SU-DHL-6 (cell line): ENCODE measurements around the gene RNF121.
"Not testable (repeated sequence)": the region's sequence is repeated elsewhere in the genome, so short reads cannot be mapped to it uniquely, and the experiment has no call there.

ENCODE experiments used
- H2AFZ ChIP-seq: fragments of 200-600 bp; sonication (generic); 2 replicates; pipeline ENCODE4 v1.6.1; 2014; ENCODE audit warnings: low read depth, mild to moderate bottlenecking, moderate library complexity, mixed read lengths, antibody characterized with exemption, low read length; ENCODE audit not compliant: severe bottlenecking
- H3F3A ChIP-seq: fragments of 200-600 bp; shearing (Covaris generic); 2 replicates; pipeline ENCODE4 v1.6.0; 2016; ENCODE audit warnings: antibody characterized with exemption, mild to moderate bottlenecking; ENCODE audit not compliant: insufficient read depth
- H3K27ac ChIP-seq: fragments of 200-600 bp; sonication (generic); 2 replicates; pipeline ENCODE4 v1.5.1; 2016; ENCODE audit warnings: low read depth, mild to moderate bottlenecking, low read length, moderate library complexity, mixed read lengths
- H3K27me3 ChIP-seq: fragments of 200-600 bp; sonication (generic), shearing (Covaris generic); 2 replicates; pipeline ENCODE4 v1.6.0; 2014; ENCODE audit warnings: mild to moderate bottlenecking, low read length
- H3K36me3 ChIP-seq: fragments of 200-600 bp; sonication (generic); 2 replicates; pipeline ENCODE4 v1.6.1; 2014; ENCODE audit warnings: mild to moderate bottlenecking, low read length, mixed read lengths
- H3K4me2 ChIP-seq: fragments of 300-600, 200-600 bp; shearing (Covaris generic), sonication (generic); 2 replicates; pipeline ENCODE4 v1.6.0; 2014; ENCODE audit warnings: low read length, low read depth, mild to moderate bottlenecking; ENCODE audit not compliant: poor library complexity, severe bottlenecking
- H3K4me3 ChIP-seq: fragments of 200-600 bp; sonication (generic); 2 replicates; pipeline ENCODE4 v1.5.1; 2014; ENCODE audit warnings: antibody characterized with exemption, low read length, mild to moderate bottlenecking, mixed read lengths; ENCODE audit not compliant: insufficient read depth, poor library complexity, severe bottlenecking
- H3K79me2 ChIP-seq: fragments of 200-600 bp; sonication (generic); 2 replicates; pipeline ENCODE4 v1.6.1; 2014; ENCODE audit warnings: mild to moderate bottlenecking, low read length, moderate library complexity; ENCODE audit not compliant: insufficient read depth
- H3K9ac ChIP-seq: fragments of 200-600 bp; sonication (generic); 2 replicates; pipeline ENCODE4 v1.7.0; 2014; ENCODE audit warnings: mild to moderate bottlenecking, low read length
- H3K9me2 ChIP-seq: fragments of 200-600 bp; sonication (generic); replicated peaks from 2 replicates; pipeline ENCODE4 v1.6.1; 2014; ENCODE audit warnings: low read length; ENCODE audit not compliant: insufficient read depth
- H3K9me3 ChIP-seq: fragments of 200-600 bp; sonication (generic); 2 replicates; pipeline ENCODE4 v1.6.1; 2014; ENCODE audit warnings: low read length, mixed read lengths; ENCODE audit not compliant: insufficient read depth
- H4K20me1 ChIP-seq: fragments of 200-600 bp; sonication (generic); 2 replicates; pipeline ENCODE4 v1.6.1; 2014; ENCODE audit warnings: low read depth, mild to moderate bottlenecking, antibody characterized with exemption, low read length, moderate library complexity, mixed read lengths
- CTCF ChIP-seq: fragments of 200-600 bp; sonication (generic); IDR thresholded peaks from one replicate; pipeline ENCODE4 v1.5.1; 2017; ENCODE audit warnings: antibody characterized with exemption, mild to moderate bottlenecking, low read length, moderate library complexity; ENCODE audit not compliant: insufficient read depth, poor library complexity, severe bottlenecking
- EZH2phosphoT487 ChIP-seq: fragments of 200-600 bp; sonication (generic), shearing (Covaris generic); conservative IDR thresholded peaks from 2 replicates; pipeline ENCODE4 v1.6.1; 2018; ENCODE audit warnings: mild to moderate bottlenecking, antibody characterized with exemption, low read length, moderate library complexity, mixed read lengths

Gene RNF121

GRCh38 chr11:71928737-71929443, at the start of gene RNF121:
RNF121 (plus strand) TSS chr11:71929046; CDS start chr11:71929062, 16 bp downstream.
- Histone ChIP-seq H3K79me2 (peaks cover 61% of the 10 kb centered on the region), H3K9me3 (no peaks in the 10 kb centered on the region), H3K36me3 (no peaks in the 10 kb centered on the region), H2AFZ (peak within 1 kb of the TSS; percentile 72), H3K9ac (peak within 1 kb of the TSS; percentile 82), H3K27ac (peak within 1 kb of the TSS; percentile 92), H3K4me3 (peak within 1 kb of the TSS; percentile 82), H3K4me2 (peak within 1 kb of the TSS; percentile 98), H3K27me3 (no peaks in the 10 kb centered on the region), H3K9me2 (no peaks in the 10 kb centered on the region), H4K20me1 (no peaks in the 10 kb centered on the region), H3F3A (0 out of 2 replicates have a peak, but pooled peaks cover 3% of the 10 kb centered on the region)
- TF ChIP-seq EZH2phosphoT487 = no peak
- no peak for TF ChIP-seq CTCF

GRCh38 chr11:71885806-71886205, 43.0 kb upstream of the RNF121 start:
- H3K9me2 ChIP-seq, H3K9me3 ChIP-seq, H3K36me3 ChIP-seq, H3K79me2 ChIP-seq, H3K9ac ChIP-seq, H4K20me1 ChIP-seq, H3K27ac ChIP-seq, H3K4me3 ChIP-seq, H3K4me2 ChIP-seq, H2AFZ ChIP-seq, H3K27me3 ChIP-seq, H3F3A ChIP-seq: not testable (repeated sequence)

- H3K4me3 ChIP-seq, H3K36me3 ChIP-seq, H3K79me2 ChIP-seq, H3K27ac ChIP-seq, H3F3A ChIP-seq, H3K4me2 ChIP-seq, H3K9me3 ChIP-seq, H3K9ac ChIP-seq, H3K9me2 ChIP-seq, H3K27me3 ChIP-seq, H2AFZ ChIP-seq, H4K20me1 ChIP-seq: not testable (repeated sequence)
Observed at GRCh38 chr11:71888335-71889010, 40.4 kb upstream of the RNF121 start.

GRCh38 chr11:71889181-71889872, 39.5 kb upstream of the RNF121 start:
- not testable (repeated sequence) for H3K36me3 ChIP-seq, H3K79me2 ChIP-seq, H3K4me3 ChIP-seq, H3K9me2 ChIP-seq, H3K4me2 ChIP-seq, H3K27ac ChIP-seq, H4K20me1 ChIP-seq, H2AFZ ChIP-seq, H3F3A ChIP-seq, H3K27me3 ChIP-seq, H3K9me3 ChIP-seq, H3K9ac ChIP-seq
